ENCODE data around the gene IFI35. TPM values are rescaled to one million over a fixed set of nuclear protein-coding genes. Genes with fewer than 3 reads are reported as not detected.
"Not testable (repeated sequence)": the region's sequence is repeated elsewhere in the genome, so short reads cannot be mapped to it uniquely, and the experiment has no call there.

The IFI35 gene
- total RNA-seq = 10 to 100 TPM; 33.3 to 62.3 TPM

DNA sequence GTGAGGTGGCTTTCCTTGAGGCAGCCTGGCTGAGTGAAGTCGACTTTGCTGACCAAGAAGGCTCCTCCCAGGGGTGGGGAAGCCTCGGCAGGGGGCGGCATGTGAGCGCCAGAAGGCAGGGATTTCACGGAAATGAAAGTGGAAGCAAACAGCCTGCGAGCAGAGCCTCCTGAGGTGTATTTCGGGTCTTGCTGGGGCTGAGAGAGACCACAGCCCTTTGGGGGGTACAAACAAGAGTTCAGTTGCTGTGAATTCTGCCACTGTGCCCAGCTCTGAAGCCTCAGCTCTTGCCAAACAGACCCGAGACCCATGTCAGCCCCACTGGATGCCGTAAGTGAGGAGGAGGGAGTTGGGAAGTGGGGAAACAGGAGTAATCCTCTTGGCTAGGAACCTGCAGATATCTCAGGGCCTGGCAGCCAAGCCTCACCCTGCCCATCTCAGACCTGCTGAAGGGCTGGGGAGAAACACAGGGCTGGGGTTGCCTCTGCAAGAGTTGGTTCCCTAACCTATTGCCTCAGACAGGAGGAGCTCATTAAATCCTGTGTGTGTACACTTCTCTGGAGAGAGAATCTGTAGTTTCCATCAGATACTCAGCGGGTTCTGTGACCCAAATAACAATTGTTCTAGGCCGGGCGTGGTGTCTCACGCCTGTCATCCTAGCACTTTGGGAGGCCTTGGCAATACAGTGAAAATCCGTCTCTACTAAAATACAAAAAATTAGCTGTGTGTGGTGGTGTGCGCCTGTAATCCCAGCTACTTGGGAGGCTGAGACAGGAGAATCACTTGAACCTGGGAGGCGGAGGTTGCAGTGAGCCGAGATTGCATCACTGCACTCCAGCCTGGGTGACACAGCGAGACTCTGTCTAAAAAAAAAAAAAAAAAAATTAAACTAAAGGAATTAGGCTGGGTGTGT is at the start of gene IFI35:
TSS of gene IFI35 (plus strand) at position 146 of the 913 bp plus-strand sequence. CDS start at position 310, 164 bp downstream.
- Mint-ChIP-seq H3K9me3 (no peaks in the 10 kb centered on the region), H3K27ac (peak within 1 kb of the TSS; percentile 98 to 100), H3K36me3 (peaks cover 3 to 15% of the 10 kb centered on the region in 2 donors)
- ATAC-seq (peak; percentile 92 to 95), DNase-seq (ENCODE audit: low spot score in 2 of 2) (peak; percentile 84 to 86)

- ATAC-seq (peak; percentile 98 to 100), DNase-seq (ENCODE audit: low spot score in 2 of 2) (peak; percentile 86 to 92)
- peak within 1 kb of the TSS; percentile 89 to 98 for H3K27ac Mint-ChIP-seq
- H3K36me3 Mint-ChIP-seq = peaks cover 14 to 28% of the 10 kb centered on the region in 2 donors
- no peaks in the 10 kb centered on the region for H3K9me3 Mint-ChIP-seq
These were observed 42.2 kb upstream of the IFI35 start, which contains the start of gene AARSD1 for GRCh38 chr17:42964161-42964932. AARSD1 (minus strand) TSS chr17:42964454; CDS start chr17:42964440, 14 bp downstream.

DNA sequence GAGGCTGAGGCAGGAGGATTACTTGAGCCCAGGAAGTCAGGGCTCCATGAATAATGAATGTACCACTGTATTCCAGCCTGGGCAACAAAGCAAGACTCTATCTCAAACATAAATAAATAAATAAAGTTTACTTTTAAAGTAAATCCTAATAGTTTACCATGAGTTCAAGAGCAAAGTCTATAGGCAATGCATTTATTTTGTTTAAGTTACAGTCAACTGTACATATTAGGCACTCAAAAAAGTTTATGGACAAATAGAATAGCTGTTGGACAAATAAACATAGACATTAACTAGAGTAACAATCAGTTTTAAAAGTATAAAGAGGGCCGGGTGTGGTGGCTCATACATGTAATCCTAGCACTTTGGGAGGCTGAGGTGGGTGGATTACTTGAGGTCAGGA is 38.7 kb upstream of the IFI35 start:
- no peak for ATAC-seq
- peaks cover 13 to 14% of the 10 kb centered on the region in 2 donors for H3K36me3 Mint-ChIP-seq
- no peak overlapping the region for H3K27ac Mint-ChIP-seq
- no peaks in the 10 kb centered on the region for H3K9me3 Mint-ChIP-seq
- no peak for DNase-seq (ENCODE audit: low spot score in 2 of 2)

- Mint-ChIP-seq H3K27ac (no peak overlapping the region), H3K9me3 (no peaks in the 10 kb centered on the region)
- ATAC-seq = no peak
These were observed 37.5 kb upstream of the IFI35 start for GRCh38 chr17:42969001-42969581.

DNA sequence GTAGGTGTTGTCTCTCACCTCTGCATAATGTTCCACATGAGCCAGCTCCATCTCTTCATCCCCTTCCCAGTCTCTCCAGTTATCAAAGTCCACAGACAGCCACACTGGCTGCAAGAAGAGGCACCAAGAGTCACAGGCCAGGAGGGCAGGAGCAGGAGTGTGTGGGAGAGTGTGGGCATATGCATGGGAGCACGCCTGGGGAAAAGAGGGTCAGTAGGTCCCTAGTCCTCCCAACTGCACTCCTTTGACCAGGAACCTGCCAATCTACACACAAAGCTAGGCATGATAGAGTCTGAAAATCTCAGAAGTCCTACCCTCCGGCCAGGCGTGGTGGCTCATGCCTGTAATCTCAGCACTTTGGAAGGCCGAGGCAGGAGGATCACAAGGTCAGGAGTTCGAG is 35.0 kb upstream of the IFI35 start:
- no peak for ATAC-seq
- H3K27ac Mint-ChIP-seq = no peak overlapping the region
- H3K9me3 Mint-ChIP-seq = no peaks in the 10 kb centered on the region

More at GRCh38 chr17:42969001-42969581, 37.5 kb upstream of the IFI35 start:
- peaks cover 6% of the 10 kb centered on the region in 2 donors for H3K36me3 Mint-ChIP-seq
- DNase-seq (ENCODE audit: low spot score in 2 of 2) = no peak

DNA sequence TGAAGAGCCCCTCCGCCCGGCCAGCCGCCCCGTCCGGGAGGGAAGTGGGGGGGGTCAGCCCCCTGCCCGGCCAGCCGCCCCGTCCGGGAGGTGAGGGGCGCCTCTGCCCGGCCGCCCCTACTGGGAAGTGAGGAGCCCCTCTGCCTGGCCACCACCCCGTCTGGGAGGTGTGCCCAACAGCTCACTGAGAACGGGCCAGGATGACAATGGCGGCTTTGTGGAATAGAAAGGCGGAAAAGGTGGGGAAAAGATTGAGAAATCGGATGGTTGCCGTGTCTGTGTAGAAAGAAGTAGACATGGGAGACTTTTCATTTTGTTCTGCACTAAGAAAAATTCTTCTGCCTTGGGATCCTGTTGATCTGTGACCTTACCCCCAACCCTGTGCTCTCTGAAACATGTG is 33.3 kb upstream of the IFI35 start:
- H3K27ac Mint-ChIP-seq; H3K36me3 Mint-ChIP-seq; ATAC-seq; H3K9me3 Mint-ChIP-seq; DNase-seq (ENCODE audit: low spot score in 2 of 2): not testable (repeated sequence)

More for the DNA sequence above, 35.0 kb upstream of the IFI35 start:
- H3K36me3 Mint-ChIP-seq = no peaks in the 10 kb centered on the region
- DNase-seq (ENCODE audit: low spot score in 2 of 2) = no peak

GRCh38 chr17:42975265-42975664 is 31.3 kb upstream of the IFI35 start:
- H3K9me3 Mint-ChIP-seq = no peaks in the 10 kb centered on the region
- no peak for DNase-seq (ENCODE audit: low spot score in 2 of 2)
- no peak for ATAC-seq
- H3K36me3 Mint-ChIP-seq = peaks cover 0 to 2% of the 10 kb centered on the region in 2 donors
- no peak overlapping the region for H3K27ac Mint-ChIP-seq

GRCh38 chr17:42975701-42976100 is 30.9 kb upstream of the IFI35 start:
- not testable (repeated sequence) for H3K36me3 Mint-ChIP-seq; H3K9me3 Mint-ChIP-seq; H3K27ac Mint-ChIP-seq; ATAC-seq; DNase-seq (ENCODE audit: low spot score in 2 of 2)

DNA sequence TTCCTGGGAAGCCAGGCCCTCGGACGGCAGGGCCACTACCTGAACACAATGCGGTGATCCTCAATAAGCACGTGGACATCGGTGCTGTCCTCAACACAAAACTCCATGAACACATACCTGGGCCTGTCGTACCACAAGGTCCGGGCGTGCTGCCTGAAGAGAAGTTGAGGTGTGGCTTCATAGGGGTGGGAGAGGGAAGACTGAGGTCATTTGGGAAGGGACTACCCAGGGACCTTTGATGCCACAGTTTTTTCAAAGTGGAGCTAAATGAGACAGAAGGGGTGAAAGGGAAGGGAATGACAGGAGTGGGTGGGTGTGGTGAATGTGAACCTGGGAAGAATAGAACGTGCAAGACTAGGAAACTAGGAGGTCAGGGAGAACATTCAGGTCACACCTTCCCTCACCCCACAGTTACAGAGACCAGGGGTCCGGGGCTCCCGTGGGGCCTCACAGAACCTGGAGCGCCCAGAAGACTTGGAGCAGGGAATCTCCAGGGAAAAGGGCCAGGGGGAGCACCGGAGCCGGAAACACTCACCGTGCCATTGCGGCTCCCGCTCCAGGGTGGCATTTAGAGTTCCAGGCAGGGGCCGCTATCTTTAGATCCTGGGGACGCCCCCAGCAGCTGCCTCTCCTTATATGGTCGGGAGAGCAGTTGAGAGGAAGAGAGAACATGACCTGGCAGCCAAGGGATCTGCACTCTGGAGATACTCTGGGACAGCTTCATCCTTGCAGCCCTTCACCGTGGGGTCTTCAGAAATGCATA is 26.9 kb upstream of the IFI35 start, which contains the start of gene PTGES3L:
TSS of gene PTGES3L (minus strand) at position 570 of the 763 bp plus-strand sequence. CDS start at position 543, 27 bp downstream.
- Mint-ChIP-seq H3K27ac (peak within 1 kb of the TSS; percentile 85 to 98), H3K9me3 (no peaks in the 10 kb centered on the region), H3K36me3 (peaks cover 9 to 26% of the 10 kb centered on the region in 2 donors)
- DNase-seq (ENCODE audit: low spot score in 2 of 2) = peak; percentile 27 to 66
- ATAC-seq = peak; percentile 76 to 83

- Mint-ChIP-seq H3K36me3 (peaks cover 9 to 26% of the 10 kb centered on the region in 2 donors), H3K9me3 (no peaks in the 10 kb centered on the region), H3K27ac (peak within 1 kb of the TSS; percentile 85 to 98)
- DNase-seq (ENCODE audit: low spot score in 2 of 2) = peak; percentile 87 to 91
- ATAC-seq = peak; percentile 77 to 86
These were observed 26.3 kb upstream of the IFI35 start, which contains the start of gene RUNDC1 for GRCh38 chr17:42980274-42980765. RUNDC1 (plus strand) TSS chr17:42980565; CDS start chr17:42980577, 12 bp downstream.

DNA sequence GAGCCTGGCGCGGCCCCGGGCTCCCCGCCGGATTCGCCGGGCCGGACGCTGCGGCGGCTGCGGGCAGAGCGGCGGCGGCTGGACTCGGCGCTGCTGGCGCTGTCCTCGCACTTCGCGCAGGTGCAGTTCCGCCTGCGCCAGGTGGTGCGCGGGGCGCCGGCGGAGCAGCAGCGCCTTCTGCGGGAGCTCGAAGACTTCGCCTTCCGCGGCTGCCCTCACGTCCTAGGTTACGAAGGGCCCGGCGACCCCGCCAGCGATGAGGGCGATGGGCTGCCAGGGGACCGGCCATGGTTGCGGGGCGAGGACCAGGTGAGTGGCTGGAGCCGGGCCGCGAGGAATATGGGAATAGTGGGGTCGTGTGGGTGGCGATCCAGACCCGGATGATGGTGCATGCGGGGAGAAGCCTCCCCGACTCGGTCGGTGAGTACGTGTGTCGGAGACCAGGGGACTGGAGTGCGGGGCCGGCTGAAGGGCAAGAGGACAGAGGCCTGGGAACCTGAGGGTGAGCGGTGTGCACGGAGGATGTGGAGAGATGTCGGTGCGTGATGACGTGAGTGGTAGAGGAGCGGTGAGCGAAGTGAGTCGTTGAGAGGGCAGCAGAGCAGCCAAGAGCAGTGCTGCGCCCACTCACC is 25.7 kb upstream of the IFI35 start:
- Mint-ChIP-seq H3K9me3 (no peaks in the 10 kb centered on the region), H3K27ac (peak overlapping the region; percentile 78 to 85), H3K36me3 (peaks cover 9 to 31% of the 10 kb centered on the region in 2 donors)
- peak; percentile 68 to 72 for DNase-seq (ENCODE audit: low spot score in 2 of 2)
- peak; percentile 85 to 87 for ATAC-seq

- peaks cover 9 to 33% of the 10 kb centered on the region in 2 donors for H3K36me3 Mint-ChIP-seq
- DNase-seq (ENCODE audit: low spot score in 2 of 2) = no peak
- peak overlapping the region; percentile 78 to 85 for H3K27ac Mint-ChIP-seq
- no peaks in the 10 kb centered on the region for H3K9me3 Mint-ChIP-seq
- ATAC-seq = no peak
These were observed 24.3 kb upstream of the IFI35 start for GRCh38 chr17:42982266-42982665.

DNA sequence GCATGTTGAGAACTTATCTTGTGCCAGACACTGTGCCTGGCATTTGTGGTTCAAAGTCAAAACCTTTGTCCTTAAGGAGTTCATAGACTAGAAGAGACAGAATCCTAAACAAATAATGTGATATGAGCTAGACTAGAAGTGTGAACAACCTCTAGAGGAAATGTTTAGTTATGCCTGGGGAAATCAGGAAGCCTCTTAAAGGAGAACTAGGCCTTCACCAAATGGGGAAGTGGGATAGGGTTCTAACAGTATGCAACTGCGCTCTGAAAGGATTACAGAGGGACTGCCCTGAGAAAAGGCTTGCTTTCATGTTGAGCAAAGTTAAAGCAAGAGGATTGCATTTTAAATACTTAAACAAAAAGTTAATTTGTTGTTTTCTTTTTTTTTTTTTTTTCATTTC is 21.4 kb upstream of the IFI35 start:
- Mint-ChIP-seq H3K9me3 (no peaks in the 10 kb centered on the region), H3K36me3 (peaks cover 14 to 56% of the 10 kb centered on the region in 2 donors), H3K27ac (peak overlapping the region in 1 of 2 donors; percentile 4)
- ATAC-seq (no peak), DNase-seq (ENCODE audit: low spot score in 2 of 2) (no peak)

GRCh38 chr17:42989141-42989540 is 17.4 kb upstream of the IFI35 start:
- DNase-seq (ENCODE audit: low spot score in 2 of 2) (no peak), ATAC-seq (no peak)
- Mint-ChIP-seq H3K27ac (no peak overlapping the region), H3K36me3 (peaks cover 15 to 46% of the 10 kb centered on the region in 2 donors), H3K9me3 (no peaks in the 10 kb centered on the region)
